ENCODE data around the gene NFE2L1. TPM values are rescaled to one million over a fixed set of nuclear protein-coding genes. Genes with fewer than 3 reads are reported as not detected.

NFE2L1 gene
- polyA plus RNA-seq, 2 of the 4 experiments (the other 2 are of a cell fraction): 108 to 283 TPM

- TF ChIP-seq EHMT2 (IDR thresholded peaks at IDR 0.05; ENCODE audit: low read depth) (no peak), HOXA7 (CRISPR knock-in tag; IDR thresholded peaks at IDR 0.05) (no peak), CHD4 (IDR thresholded peaks at IDR 0.05; ENCODE audit: borderline replicate concordance) (no peak), HOXB5 (CRISPR knock-in tag; IDR thresholded peaks at IDR 0.05) (no peak), SMC3 (IDR thresholded peaks at IDR 0.05) (no peak), KDM1A (IDR thresholded peaks at IDR 0.05; ENCODE audit: low read depth) (0 out of 2 replicates have a peak, but pooled peaks have one; percentile 13), SREBF2 (IDR thresholded peaks at IDR 0.05) (no peak), CBX8 (IDR thresholded peaks at IDR 0.05) (no peak), TP53 (CRISPR knock-in tag; IDR thresholded peaks at IDR 0.05) (no peak), HDAC2 (IDR thresholded peaks at IDR 0.05) (no peak), ELK1 (IDR thresholded peaks at IDR 0.05; ENCODE audit: low read depth, low read length) (no peak), HEYL (CRISPR knock-in tag; IDR thresholded peaks at IDR 0.05) (no peak), BHLHE40 (IDR thresholded peaks at IDR 0.05; ENCODE audit: low read depth, low read length) (no peak), ESRRA (IDR thresholded peaks at IDR 0.05; ENCODE audit: borderline replicate concordance, low read length) (no peak), RNF2 (IDR thresholded peaks at IDR 0.05; ENCODE audit: borderline replicate concordance, low read depth) (no peak), PBX3 (IDR thresholded peaks at IDR 0.05) (peak; percentile 23; the same call in 1 of the 2 replicates), POLR2A (IDR thresholded peaks at IDR 0.05; ENCODE audit: low read length) (peak; percentile 78), NR3C1 (IDR thresholded peaks at IDR 0.05) (no peak), ZC3H11A (IDR thresholded peaks at IDR 0.05) (no peak), PHF8 (IDR thresholded peaks at IDR 0.05; ENCODE audit: borderline replicate concordance, low read depth) (peak; percentile 71; the same call in 1 of the 2 replicates), CEBPB (IDR thresholded peaks at IDR 0.05) (no peak), FOSL2 (IDR thresholded peaks at IDR 0.05) (no peak), FOSL2 (CRISPR knock-in tag; IDR thresholded peaks at IDR 0.05) (no peak; the same call in 1 of the 2 replicates), NPAS2 (CRISPR knock-in tag; IDR thresholded peaks at IDR 0.05; ENCODE audit: borderline replicate concordance) (no peak), TFCP2L1 (CRISPR knock-in tag; IDR thresholded peaks at IDR 0.05) (no peak), CBX2 (IDR thresholded peaks at IDR 0.05; ENCODE audit: borderline replicate concordance, low read depth) (no peak), MAFK (IDR thresholded peaks at IDR 0.05; ENCODE audit: partially characterized antibody) (no peak), MAX (IDR thresholded peaks at IDR 0.05) (0 out of 2 replicates have a peak, but pooled peaks have one; percentile 47), POLR2AphosphoS2 (conservative IDR thresholded peaks at IDR 0.05; ENCODE audit: low read length) (no peak), GATA3 (IDR thresholded peaks at IDR 0.05; ENCODE audit: borderline replicate concordance) (no peak; the same call in 1 of the 2 replicates), RARB (CRISPR knock-in tag; IDR thresholded peaks at IDR 0.05) (no peak), MYC (IDR thresholded peaks at IDR 0.05; ENCODE audit: borderline replicate concordance, low read length) (no peak), EP300 (IDR thresholded peaks at IDR 0.05) (no peak), RAD21 (conservative IDR thresholded peaks at IDR 0.05 in 1 of 2, IDR thresholded peaks at IDR 0.05 in 1 of 2) (no peak)
- TF ChIP-seq, protein P1, sequence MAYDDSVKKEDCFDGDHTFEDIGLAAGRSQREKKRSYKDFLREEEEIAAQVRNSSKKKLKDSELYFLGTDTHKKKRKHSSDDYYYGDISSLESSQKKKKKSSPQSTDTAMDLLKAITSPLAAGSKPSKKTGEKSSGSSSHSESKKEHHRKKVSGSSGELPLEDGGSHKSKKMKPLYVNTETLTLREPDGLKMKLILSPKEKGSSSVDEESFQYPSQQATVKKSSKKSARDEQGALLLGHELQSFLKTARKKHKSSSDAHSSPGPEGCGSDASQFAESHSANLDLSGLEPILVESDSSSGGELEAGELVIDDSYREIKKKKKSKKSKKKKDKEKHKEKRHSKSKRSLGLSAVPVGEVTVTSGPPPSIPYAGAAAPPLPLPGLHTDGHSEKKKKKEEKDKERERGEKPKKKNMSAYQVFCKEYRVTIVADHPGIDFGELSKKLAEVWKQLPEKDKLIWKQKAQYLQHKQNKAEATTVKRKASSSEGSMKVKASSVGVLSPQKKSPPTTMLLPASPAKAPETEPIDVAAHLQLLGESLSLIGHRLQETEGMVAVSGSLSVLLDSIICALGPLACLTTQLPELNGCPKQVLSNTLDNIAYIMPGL (CRISPR knock-in tag; IDR thresholded peaks at IDR 0.05; ENCODE audit: borderline replicate concordance): no peak
- TF ChIP-seq, protein P2, sequence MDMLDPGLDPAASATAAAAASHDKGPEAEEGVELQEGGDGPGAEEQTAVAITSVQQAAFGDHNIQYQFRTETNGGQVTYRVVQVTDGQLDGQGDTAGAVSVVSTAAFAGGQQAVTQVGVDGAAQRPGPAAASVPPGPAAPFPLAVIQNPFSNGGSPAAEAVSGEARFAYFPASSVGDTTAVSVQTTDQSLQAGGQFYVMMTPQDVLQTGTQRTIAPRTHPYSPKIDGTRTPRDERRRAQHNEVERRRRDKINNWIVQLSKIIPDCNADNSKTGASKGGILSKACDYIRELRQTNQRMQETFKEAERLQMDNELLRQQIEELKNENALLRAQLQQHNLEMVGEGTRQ (IDR thresholded peaks at IDR 0.05): no peak
- TF ChIP-seq, protein P3, sequence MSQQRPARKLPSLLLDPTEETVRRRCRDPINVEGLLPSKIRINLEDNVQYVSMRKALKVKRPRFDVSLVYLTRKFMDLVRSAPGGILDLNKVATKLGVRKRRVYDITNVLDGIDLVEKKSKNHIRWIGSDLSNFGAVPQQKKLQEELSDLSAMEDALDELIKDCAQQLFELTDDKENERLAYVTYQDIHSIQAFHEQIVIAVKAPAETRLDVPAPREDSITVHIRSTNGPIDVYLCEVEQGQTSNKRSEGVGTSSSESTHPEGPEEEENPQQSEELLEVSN (IDR thresholded peaks at IDR 0.05; ENCODE audit: borderline replicate concordance, low read depth): peak; percentile 53; the same call in 1 of the 2 replicates
Measured at GRCh38 chr17:48107137-48108055, 59.2 kb downstream of the NFE2L1 start, which contains the start of gene SNX11 (continued).

All from A549 (cell line).